ENCODE results near the gene RAB7B.

- TF ChIP-seq CTCF (IDR thresholded peaks at IDR 0.05; ENCODE audit: low read depth, low read length, missing input control) (no peak), REST (IDR thresholded peaks at IDR 0.05) (no peak), RAD21 (IDR thresholded peaks at IDR 0.05) (no peak), HNF4A (conservative IDR thresholded peaks at IDR 0.05) (no peak), ATF3 (IDR thresholded peaks at IDR 0.05) (no peak), YY1 (IDR thresholded peaks at IDR 0.05) (no peak), GABPA (IDR thresholded peaks at IDR 0.05 in 1 of 2, conservative IDR thresholded peaks at IDR 0.05 in 1 of 2) (no peak), TAF1 (conservative IDR thresholded peaks at IDR 0.05) (no peak), MAX (IDR thresholded peaks at IDR 0.05) (no peak), RXRA (IDR thresholded peaks at IDR 0.05) (no peak), SP1 (IDR thresholded peaks at IDR 0.05) (no peak), JUND (IDR thresholded peaks at IDR 0.05) (no peak)
Measured at GRCh38 chr1:205940710-205941109, 62.5 kb downstream of the RAB7B start.
